HG03159 (cell line): ENCODE data around the gene ZBTB16.

ENCODE experiments used
- ATAC-seq: cut with Tn5 transposase; IDR thresholded peaks from one replicate; pipeline ENCODE4 v1.9.1; 2021; ENCODE audit warnings: mild to moderate bottlenecking, moderate library complexity; ENCODE audit not compliant: unreplicated experiment

ZBTB16 gene

GRCh38 chr11:114163229-114163631 lies 103.7 kb downstream of the ZBTB16 start:
- no peak for ATAC-seq

DNA sequence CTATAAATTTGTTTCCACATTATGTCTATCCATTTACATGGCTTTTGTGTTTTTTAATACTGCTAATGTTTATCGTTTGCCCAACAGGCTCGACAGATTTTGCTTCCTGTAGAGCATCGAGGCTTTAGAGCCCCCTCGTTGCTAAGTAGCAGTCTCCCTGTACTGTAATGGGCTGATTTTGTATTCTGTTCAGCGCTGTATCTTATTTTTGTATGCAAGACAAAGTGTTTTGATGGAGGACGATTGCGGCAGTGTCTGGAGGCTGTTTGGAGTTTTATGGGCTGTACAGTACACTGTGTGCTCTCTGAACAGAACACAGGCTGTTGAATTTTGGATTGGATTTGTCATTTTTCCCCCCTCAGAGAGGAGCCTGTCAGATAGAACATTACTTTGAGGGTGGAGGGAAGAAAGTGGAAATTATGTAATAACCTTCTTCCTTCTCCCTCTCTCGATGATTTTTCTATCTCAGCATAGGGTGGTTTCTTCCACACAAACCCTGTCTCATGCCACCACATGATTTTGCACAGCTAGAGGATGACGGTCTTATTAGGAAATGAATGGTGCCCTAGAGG lies 104.4 kb downstream of the ZBTB16 start:
- no peak for ATAC-seq

GRCh38 chr11:114164546-114164945 lies 105.0 kb downstream of the ZBTB16 start:
- ATAC-seq, result no peak

GRCh38 chr11:114165326-114166230 lies 106.1 kb downstream of the ZBTB16 start:
- no peak for ATAC-seq

GRCh38 chr11:114166362-114166761 lies 106.9 kb downstream of the ZBTB16 start:
- ATAC-seq, result no peak

DNA sequence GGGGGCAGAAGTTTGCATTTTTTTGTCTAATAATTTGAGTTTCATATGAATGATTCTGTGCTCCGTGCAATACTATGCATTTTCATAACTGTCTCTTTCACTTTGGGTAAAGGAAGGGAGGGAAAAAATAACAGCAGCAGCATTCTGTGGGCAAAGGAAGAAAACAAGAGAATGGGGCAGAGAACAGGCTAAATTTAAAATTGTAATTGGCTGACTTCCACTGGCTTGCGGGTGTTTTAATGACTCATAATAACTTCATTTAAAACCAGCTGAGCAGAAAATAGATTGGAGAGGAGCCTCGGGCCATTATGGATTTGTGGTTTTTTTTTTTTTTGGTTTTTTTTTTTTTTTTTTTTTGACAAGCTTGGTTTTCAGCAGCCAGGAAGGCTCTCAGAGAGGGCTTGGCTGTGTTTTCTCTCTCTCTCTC lies 107.4 kb downstream of the ZBTB16 start:
- no peak for ATAC-seq

DNA sequence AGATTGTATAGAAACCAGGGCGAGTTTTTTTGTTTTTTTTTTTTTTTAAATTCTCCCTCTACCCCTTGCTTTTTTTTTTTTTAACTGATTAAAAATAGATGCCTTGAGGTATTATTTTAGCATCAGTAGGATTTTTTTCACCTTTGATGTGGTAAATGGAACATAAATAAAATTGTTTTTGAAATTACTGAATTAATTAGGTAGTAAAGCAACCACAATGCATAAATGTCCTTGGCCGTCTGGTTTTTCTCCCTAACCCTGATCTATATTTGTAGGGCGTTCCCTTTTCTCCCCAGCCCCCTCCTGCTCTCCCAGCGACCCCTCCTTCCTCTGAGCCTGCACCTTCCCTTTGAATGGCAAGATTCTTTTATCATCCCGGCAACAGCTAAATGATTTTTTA lies 107.8 kb downstream of the ZBTB16 start:
- ATAC-seq, result no peak

GRCh38 chr11:114167771-114168448 lies 108.4 kb downstream of the ZBTB16 start:
- ATAC-seq, result no peak

- ATAC-seq, result no peak
These were observed 109.2 kb downstream of the ZBTB16 start for GRCh38 chr11:114168691-114169090.

GRCh38 chr11:114169321-114169749 lies 109.8 kb downstream of the ZBTB16 start:
- no peak for ATAC-seq

- no peak for ATAC-seq
These were observed 110.3 kb downstream of the ZBTB16 start for GRCh38 chr11:114169821-114170220.

GRCh38 chr11:114170226-114170625 lies 110.7 kb downstream of the ZBTB16 start:
- no peak for ATAC-seq

DNA sequence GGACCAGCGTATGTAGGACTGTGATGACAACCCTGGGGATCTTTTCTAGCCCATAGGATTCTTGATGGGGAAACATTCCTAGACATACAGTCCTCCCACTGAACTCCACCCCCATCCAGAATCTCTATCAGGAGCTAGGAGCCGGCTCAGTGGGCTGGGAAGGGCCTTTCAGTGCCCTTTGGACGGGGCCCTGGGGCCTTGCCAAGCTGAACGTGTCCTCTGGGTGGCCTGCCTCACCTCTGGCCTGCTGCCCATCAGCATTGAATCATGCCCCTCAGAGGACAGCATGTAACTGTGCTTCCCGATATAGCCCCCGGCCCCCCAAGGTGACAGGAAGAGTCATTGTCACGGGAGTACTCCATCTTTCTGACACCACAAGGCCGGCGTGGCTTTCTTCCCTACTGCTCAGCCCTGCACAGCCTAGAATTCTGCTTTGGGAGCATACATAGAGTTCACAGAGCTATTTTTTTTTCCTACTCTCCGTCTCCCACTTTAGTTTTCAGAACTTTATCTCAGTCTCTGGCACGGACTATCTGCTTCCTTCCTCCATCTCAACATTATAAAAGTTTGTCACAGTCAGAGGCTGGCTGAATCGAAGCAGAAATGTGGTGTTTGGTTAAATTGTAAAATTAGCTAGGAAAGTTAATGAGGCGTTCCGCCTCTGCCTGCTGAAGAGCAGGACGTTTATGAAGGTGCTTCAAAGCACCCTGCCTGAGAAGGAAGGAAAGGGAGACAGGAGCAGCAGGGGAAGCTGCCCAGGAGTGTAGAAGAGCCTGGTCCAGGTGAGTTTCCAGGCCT lies 111.9 kb downstream of the ZBTB16 start:
- ATAC-seq, result no peak

- ATAC-seq, result no peak
These were observed 112.7 kb downstream of the ZBTB16 start for GRCh38 chr11:114172055-114172861.

DNA sequence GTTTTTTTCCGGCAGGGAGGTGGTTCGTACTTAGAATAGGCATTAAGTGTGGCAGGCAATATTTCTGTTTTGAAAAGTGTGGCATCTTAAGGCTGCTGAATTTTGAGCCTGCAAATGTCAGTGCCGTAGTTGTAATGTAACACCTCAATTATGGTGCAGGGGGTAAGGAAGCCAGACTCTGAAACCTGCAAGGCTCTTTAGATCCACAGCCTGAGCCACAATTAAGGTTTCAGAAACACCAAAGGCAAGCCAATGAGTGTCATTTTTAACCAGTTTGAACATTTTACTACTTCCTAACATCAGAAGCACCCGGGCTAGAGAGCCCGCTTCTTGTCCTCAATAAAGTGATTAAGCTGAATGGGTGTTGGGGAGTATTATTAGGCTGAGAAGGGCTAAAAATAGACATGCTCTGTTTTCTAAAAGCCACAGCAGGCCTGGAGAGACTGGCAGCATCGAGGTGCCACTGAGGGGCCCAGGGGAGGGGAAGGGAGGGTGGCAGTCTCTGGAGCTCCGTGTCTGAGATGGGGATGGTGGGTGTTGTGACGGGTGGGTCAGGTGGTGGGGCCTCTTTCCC lies 113.4 kb downstream of the ZBTB16 start:
- no peak for ATAC-seq

DNA sequence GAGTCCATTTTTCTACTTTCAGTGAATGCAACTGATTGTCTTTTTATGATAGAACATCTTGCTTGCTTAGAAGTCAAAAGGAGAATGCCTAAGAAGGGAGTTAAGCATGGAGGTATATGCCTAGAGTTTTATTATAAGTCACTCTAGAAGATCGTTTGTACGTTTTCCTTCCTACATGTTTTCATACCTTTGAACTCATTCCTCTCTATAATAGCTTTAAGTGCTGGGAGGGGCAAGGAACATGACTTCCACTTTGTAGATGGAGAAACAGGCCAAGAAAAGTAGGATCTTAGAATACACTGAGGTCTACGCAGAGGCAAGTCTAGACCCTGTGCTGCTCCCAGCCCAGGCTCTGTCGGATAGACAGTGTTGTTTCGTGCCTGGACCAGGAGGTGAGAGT lies 114.3 kb downstream of the ZBTB16 start:
- no peak for ATAC-seq

DNA sequence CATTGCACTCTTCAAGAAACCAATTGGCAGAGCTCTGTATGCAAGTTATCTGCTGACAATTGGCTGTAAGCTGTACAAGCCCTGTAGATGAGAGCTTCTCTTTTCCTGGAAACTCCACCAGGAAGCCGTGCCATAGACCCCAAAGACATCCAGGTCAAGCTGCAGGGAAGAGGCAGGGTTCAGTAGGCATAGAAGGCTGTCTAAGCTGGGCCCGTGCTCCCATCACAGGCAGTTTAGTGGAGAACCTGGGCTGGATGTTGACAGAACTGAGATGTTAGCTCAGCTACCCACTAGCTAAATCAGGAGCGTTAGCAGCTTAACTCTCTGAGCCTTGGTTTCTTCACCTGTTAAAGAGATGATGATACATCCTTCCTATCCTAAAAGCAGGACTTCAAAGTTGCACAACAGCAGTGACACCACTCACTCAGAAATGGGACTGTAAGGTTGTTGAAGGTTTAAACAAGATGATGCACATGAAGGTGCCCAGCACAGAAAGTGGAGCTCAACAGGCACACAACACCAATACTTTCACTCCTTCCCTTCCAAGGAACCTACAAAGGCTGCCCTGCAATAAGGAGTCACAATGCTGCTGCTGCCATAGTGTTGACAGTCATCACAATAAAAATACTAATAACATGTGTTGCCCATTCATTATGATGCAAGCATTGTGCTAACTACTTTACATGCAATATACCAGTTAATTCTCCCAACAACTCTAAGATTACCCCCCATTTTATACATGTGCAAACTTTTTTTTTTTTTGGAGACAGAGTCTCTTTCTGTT lies 115.4 kb downstream of the ZBTB16 start:
- ATAC-seq, result no peak

- ATAC-seq, result no peak
These were observed 116.2 kb downstream of the ZBTB16 start for GRCh38 chr11:114175706-114176105.

- ATAC-seq, result no peak
These were observed 116.8 kb downstream of the ZBTB16 start for GRCh38 chr11:114176321-114176720.
